ENCODE data around the gene POLA1. TPM values are rescaled to one million over a fixed set of nuclear protein-coding genes. Genes with fewer than 3 reads are reported as not detected.
"Not testable (repeated sequence)": the region's sequence is repeated elsewhere in the genome, so short reads cannot be mapped to it uniquely, and the experiment has no call there.

POLA1 gene
- 1 to 10 TPM; 7.7 to 8.7 TPM for total RNA-seq
- 21.7 to 22.9 reads per million in 2 donors for total RNA-seq

DNA sequence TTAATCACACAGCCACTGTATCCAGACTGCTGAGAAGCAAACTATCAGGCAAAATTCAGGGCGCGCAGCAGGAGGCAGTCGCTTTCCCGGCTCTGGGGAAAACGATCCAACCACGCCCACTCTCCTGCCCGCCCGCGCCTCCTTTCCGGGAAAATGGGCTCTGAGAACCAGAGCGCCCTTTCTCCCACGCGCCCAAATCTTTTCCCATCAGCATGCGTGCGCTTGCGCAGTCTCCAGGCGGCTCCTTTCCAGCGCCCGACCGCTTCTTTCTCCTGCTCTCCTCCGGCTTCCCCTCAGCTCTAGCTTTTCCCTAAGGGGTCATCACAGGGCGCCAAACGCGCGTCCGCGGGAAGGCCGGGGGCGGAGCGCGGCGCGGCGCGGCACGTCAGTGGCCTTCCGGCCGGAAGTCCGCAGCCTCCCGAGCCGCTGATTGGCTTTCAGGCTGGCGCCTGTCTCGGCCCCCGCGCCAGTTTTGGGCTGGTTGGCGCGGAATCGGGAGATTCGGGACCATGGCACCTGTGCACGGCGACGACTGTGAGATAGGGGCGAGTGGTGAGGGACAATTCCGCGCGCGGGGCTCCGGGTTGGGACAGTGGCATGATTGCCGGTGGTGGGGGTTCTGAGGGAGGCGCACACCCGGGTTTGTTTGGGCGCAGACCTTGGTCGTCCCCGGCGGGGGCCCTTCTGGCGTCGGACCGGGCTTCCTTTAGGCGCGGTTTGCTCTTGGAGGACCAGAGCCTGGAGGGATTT lies at the start of gene POLA1:
POLA1 (plus strand) TSS at position 466 of the 750 bp plus-strand sequence; CDS start at position 510, 44 bp downstream.
- peak; percentile 93 for ATAC-seq
- Mint-ChIP-seq H3K27ac (peak within 1 kb of the TSS; percentile 88), H3K36me3 (ENCODE audit: low read depth) (no peaks in the 10 kb centered on the region), H3K4me3 (peak within 1 kb of the TSS; percentile 91), H3K4me1 (peaks cover 6% of the 10 kb centered on the region), H3K27me3 (no peaks in the 10 kb centered on the region)
- H3K9me3 ChIP-seq (ENCODE audit: control insufficient read depth, low read length, poor library complexity, severe bottlenecking): no peaks in the 10 kb centered on the region
- peak; percentile 37 to 56 (median 51) for DNase-seq

- DNase-seq: no peak
These were observed 47.7 kb upstream of the POLA1 start for GRCh38 chrX:24646006-24646405.

GRCh38 chrX:24646745-24647182 lies 47.0 kb upstream of the POLA1 start:
- DNase-seq: no peak

More at GRCh38 chrX:24646006-24646405, 47.7 kb upstream of the POLA1 start:
- Mint-ChIP-seq H3K27me3 (peaks cover 15% of the 10 kb centered on the region), H3K36me3 (ENCODE audit: low read depth) (no peaks in the 10 kb centered on the region), H3K4me1 (peaks cover 13% of the 10 kb centered on the region), H3K4me3 (no peak overlapping the region), H3K27ac (no peak overlapping the region)
- no peak for ATAC-seq
- no peaks in the 10 kb centered on the region for H3K9me3 ChIP-seq (ENCODE audit: control insufficient read depth, low read length, poor library complexity, severe bottlenecking)

GRCh38 chrX:24647257-24648058 lies 46.3 kb upstream of the POLA1 start, which contains the start of gene PCYT1B:
Gene PCYT1B (minus strand): TSS chrX:24647347. CDS start chrX:24647105, 242 bp downstream.
- Mint-ChIP-seq H3K36me3 (ENCODE audit: low read depth) (no peaks in the 10 kb centered on the region), H3K4me3 (peak within 1 kb of the TSS; percentile 87), H3K27me3 (peaks cover 13% of the 10 kb centered on the region), H3K27ac (peak within 1 kb of the TSS; percentile 39), H3K4me1 (peaks cover 13% of the 10 kb centered on the region)
- ATAC-seq: peak; percentile 99
- DNase-seq: peak; percentile 16 to 30 (median 23)
- H3K9me3 ChIP-seq (ENCODE audit: control insufficient read depth, low read length, poor library complexity, severe bottlenecking): no peaks in the 10 kb centered on the region

More at GRCh38 chrX:24646745-24647182, 47.0 kb upstream of the POLA1 start:
- peak; percentile 45 for ATAC-seq
- Mint-ChIP-seq H3K27me3 (peaks cover 13% of the 10 kb centered on the region), H3K4me1 (peaks cover 13% of the 10 kb centered on the region), H3K4me3 (peak overlapping the region; percentile 87), H3K27ac (peak overlapping the region; percentile 39), H3K36me3 (ENCODE audit: low read depth) (no peaks in the 10 kb centered on the region)
- H3K9me3 ChIP-seq (ENCODE audit: control insufficient read depth, low read length, poor library complexity, severe bottlenecking): no peaks in the 10 kb centered on the region

DNA sequence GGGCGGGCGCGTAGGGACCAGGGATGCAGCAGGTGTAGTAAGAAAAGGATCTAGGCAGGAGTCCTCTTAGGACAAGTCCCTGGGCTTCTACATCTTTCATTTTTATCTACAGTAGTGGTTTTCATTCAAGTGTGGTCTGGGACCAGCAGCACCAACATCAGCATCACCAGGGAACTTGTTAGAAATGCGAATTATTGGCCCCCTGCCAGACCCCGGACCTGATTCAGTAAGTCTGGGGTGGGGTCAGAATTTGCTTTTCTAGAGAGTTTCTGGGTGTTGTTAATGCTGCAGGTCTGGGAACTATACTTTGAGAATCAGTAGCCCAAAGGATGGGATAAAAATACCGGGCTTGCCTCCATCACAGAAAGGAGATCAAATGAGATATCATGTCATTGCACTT lies 45.2 kb upstream of the POLA1 start:
- Mint-ChIP-seq H3K27me3 (peaks cover 13% of the 10 kb centered on the region), H3K36me3 (ENCODE audit: low read depth) (no peaks in the 10 kb centered on the region), H3K4me3 (no peak overlapping the region), H3K27ac (peak overlapping the region; percentile 2), H3K4me1 (peaks cover 13% of the 10 kb centered on the region)
- ATAC-seq: no peak
- no peaks in the 10 kb centered on the region for H3K9me3 ChIP-seq (ENCODE audit: control insufficient read depth, low read length, poor library complexity, severe bottlenecking)
- no peak for DNase-seq

DNA sequence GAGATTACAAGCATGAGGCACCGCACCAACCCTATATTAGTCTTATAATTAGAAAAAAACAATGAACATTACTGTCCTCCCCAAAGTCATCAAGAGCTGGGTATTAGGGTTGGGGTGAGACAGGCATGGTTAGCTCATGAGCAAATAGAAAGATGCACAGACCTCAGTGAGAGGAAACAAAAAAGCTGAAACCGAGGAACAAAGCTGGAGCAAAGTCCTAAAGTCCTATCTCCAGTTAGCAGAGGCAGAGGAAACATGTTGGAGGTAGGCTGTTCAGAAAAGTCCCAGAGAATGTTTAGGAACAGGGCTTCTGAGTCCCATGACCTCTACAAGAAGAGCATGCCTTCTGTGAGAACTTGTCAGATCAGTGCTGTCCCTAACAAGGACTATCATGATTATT lies 41.9 kb upstream of the POLA1 start:
- H3K4me1 Mint-ChIP-seq: peaks cover 12% of the 10 kb centered on the region
- DNase-seq (no peak), ATAC-seq (no peak)
- H3K27ac Mint-ChIP-seq: no peak overlapping the region
- peaks cover 13% of the 10 kb centered on the region for H3K27me3 Mint-ChIP-seq
- no peak overlapping the region for H3K4me3 Mint-ChIP-seq
- H3K36me3 Mint-ChIP-seq (ENCODE audit: low read depth): no peaks in the 10 kb centered on the region
- no peaks in the 10 kb centered on the region for H3K9me3 ChIP-seq (ENCODE audit: control insufficient read depth, low read length, poor library complexity, severe bottlenecking)

DNA sequence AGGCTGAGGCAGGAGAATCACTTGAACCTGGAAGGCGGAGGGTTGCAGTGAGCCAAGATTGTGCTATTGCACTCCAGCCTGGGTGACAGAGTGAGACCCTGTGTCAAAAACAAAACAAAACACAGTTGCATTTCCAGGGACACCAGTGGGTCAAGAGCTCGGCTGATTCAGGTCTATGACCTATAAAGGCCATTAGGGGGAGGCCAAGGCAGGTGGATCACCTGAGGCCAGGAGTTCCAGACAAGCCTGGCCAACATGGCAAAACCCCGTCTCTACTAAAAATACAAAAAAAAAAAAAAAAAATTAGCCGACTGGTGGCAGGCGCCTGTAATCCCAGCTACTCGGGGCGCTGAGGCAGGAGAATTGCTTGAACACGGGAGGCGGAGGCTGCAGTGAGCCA lies 38.0 kb upstream of the POLA1 start:
- H3K27me3 Mint-ChIP-seq; H3K4me1 Mint-ChIP-seq; H3K27ac Mint-ChIP-seq; DNase-seq; H3K4me3 Mint-ChIP-seq; H3K36me3 Mint-ChIP-seq (ENCODE audit: low read depth); H3K9me3 ChIP-seq (ENCODE audit: control insufficient read depth, low read length, poor library complexity, severe bottlenecking); ATAC-seq: not testable (repeated sequence)

DNA sequence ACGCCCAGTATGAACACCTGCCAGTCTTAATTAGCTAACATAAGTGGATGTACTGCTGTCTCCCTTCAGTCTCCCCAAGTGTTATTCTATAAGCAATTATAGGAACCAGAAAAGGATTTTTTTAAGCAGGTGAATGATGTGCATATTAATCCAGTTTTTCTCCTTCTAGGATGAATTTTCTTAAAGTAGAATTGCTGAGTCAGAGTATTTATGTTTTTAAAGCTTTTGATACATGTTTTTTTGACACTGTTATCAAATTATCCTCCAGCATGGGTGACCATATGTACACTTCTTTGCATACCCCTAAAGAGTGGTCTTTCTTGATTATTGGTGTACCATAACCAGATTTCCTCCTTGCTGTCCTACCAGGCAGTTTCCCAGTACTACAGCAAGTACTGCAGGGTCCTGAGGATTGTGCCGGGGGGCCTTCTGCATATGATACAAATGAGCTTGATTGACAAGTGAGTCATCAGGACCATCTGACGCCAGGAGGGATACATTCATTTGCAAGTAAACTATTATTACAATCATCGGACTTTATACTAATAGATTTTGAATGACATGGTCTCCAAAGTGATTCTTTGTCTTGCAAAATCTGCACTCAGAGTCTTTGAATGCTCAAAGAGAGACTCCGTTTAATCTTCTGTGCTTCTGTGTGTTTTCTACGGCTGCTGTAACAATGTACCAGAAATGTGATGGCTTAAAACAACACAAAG lies 35.9 kb upstream of the POLA1 start:
- DNase-seq (no peak), ATAC-seq (no peak)
- H3K4me3 Mint-ChIP-seq: no peak overlapping the region
- no peaks in the 10 kb centered on the region for H3K9me3 ChIP-seq (ENCODE audit: control insufficient read depth, low read length, poor library complexity, severe bottlenecking)
- no peaks in the 10 kb centered on the region for H3K27me3 Mint-ChIP-seq
- H3K36me3 Mint-ChIP-seq (ENCODE audit: low read depth): no peaks in the 10 kb centered on the region
- no peaks in the 10 kb centered on the region for H3K4me1 Mint-ChIP-seq
- H3K27ac Mint-ChIP-seq: no peak overlapping the region

DNA sequence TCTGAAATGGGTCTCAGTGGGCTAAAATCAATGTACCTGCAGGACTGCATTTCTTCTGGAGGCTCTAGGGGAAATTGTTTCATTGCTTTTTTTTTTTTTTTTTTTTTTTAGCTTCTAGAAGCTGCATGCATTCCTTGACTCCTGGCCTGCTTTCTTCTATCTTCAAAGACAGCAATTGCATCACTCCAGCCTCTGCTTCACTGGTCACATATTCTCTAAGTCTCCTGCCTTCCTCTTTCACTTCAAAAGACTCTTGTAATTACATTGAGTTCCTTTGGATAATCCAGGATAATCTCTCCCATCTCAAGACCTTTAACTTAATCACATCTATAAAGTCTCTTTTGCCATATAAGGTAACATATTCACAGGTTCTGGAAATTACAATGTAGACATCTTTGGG lies 35.3 kb upstream of the POLA1 start:
- ATAC-seq (no peak), DNase-seq (no peak)
- no peak overlapping the region for H3K27ac Mint-ChIP-seq
- no peaks in the 10 kb centered on the region for H3K9me3 ChIP-seq (ENCODE audit: control insufficient read depth, low read length, poor library complexity, severe bottlenecking)
- H3K27me3 Mint-ChIP-seq: no peaks in the 10 kb centered on the region
- no peaks in the 10 kb centered on the region for H3K4me1 Mint-ChIP-seq
- H3K4me3 Mint-ChIP-seq: no peak overlapping the region
- H3K36me3 Mint-ChIP-seq (ENCODE audit: low read depth): no peaks in the 10 kb centered on the region

DNA sequence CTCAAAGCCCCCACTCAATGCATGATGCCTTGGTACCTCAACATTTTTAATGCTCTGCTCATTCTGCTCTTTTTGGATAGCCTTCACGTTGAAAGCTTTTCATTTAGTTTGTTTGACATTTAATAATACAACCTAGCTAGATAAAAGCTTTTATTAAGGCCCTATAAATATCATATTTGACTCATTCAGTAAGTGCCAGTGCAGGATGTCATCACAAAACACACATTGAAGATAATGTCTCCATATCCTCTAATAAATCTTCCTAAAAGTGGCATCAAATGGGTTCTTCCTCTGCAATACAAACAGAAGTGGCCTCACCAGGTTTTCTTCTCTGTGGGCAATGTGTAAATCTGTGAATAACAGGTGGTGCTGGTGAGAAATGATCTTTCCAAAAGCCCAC lies 34.6 kb upstream of the POLA1 start:
- H3K4me3 Mint-ChIP-seq: no peak overlapping the region
- no peaks in the 10 kb centered on the region for H3K27me3 Mint-ChIP-seq
- no peak for ATAC-seq
- H3K27ac Mint-ChIP-seq: no peak overlapping the region
- no peaks in the 10 kb centered on the region for H3K9me3 ChIP-seq (ENCODE audit: control insufficient read depth, low read length, poor library complexity, severe bottlenecking)
- no peaks in the 10 kb centered on the region for H3K4me1 Mint-ChIP-seq
- no peak for DNase-seq
- no peaks in the 10 kb centered on the region for H3K36me3 Mint-ChIP-seq (ENCODE audit: low read depth)

DNA sequence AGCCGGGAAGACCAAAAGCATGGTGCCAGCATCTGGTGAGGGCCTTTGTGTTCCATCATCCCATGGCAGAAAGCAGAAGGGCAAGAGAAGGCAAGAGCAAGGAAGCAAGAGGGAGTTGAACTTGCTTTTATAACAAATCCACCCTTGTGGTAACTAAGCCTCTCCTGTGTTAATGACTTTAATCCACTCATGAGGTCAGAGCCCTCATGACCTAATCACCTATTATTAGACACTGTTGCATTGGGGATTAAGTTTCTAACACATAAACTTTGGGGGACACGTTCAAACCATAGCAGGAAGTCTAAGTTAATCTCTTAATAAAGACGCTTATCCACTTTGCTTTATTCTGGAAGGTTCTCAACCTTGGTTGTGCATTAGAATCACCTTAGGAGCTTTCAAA lies 34.1 kb upstream of the POLA1 start:
- no peaks in the 10 kb centered on the region for H3K9me3 ChIP-seq (ENCODE audit: control insufficient read depth, low read length, poor library complexity, severe bottlenecking)
- no peak for DNase-seq
- no peak for ATAC-seq
- H3K36me3 Mint-ChIP-seq (ENCODE audit: low read depth): no peaks in the 10 kb centered on the region
- H3K4me1 Mint-ChIP-seq: no peaks in the 10 kb centered on the region
- H3K4me3 Mint-ChIP-seq: no peak overlapping the region
- no peaks in the 10 kb centered on the region for H3K27me3 Mint-ChIP-seq
- H3K27ac Mint-ChIP-seq: no peak overlapping the region

DNA sequence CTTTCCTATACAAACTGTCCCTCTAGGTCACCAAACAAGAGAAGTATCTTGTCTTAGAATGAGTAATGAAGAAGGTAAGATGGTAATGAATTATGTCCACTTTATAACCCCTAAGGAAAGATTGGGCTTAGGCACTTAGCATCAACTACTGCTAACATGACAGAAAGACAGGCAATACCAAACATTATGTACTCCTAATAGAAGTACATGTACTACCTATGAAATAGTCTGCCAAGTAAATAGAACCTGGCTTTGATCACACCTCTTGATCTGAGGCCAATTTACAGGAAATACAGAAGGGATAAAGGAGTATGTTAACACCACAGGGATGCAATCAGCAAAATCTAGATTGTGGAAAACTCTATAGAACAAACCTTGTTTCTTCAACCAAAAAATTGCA lies 32.4 kb upstream of the POLA1 start:
- H3K4me1 Mint-ChIP-seq: no peaks in the 10 kb centered on the region
- DNase-seq: no peak
- H3K27ac Mint-ChIP-seq: no peak overlapping the region
- no peaks in the 10 kb centered on the region for H3K9me3 ChIP-seq (ENCODE audit: control insufficient read depth, low read length, poor library complexity, severe bottlenecking)
- no peak for ATAC-seq
- no peaks in the 10 kb centered on the region for H3K27me3 Mint-ChIP-seq
- no peak overlapping the region for H3K4me3 Mint-ChIP-seq
- no peaks in the 10 kb centered on the region for H3K36me3 Mint-ChIP-seq (ENCODE audit: low read depth)

DNA sequence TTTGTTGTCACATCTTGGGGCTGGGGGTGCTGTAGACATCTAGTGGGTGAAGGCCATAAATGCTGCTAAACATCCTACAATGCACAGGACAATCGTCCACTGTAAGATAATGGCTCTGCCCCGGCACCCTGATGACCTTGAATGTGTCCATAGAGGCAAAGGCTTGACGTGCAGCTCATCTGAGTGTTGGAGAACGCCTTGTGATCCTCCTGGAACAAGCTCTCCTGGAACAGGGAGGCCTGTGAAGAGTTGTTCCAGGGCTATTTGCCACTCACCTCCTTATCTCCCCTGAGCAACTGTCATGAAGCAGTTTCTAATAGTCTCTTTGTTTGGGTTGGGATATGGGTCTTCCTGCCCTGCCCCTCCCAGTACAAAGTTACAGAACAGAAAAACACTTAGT lies 31.4 kb upstream of the POLA1 start:
- H3K4me3 Mint-ChIP-seq: no peak overlapping the region
- no peaks in the 10 kb centered on the region for H3K4me1 Mint-ChIP-seq
- H3K9me3 ChIP-seq (ENCODE audit: control insufficient read depth, low read length, poor library complexity, severe bottlenecking): no peaks in the 10 kb centered on the region
- H3K27ac Mint-ChIP-seq: no peak overlapping the region
- ATAC-seq: no peak
- no peak for DNase-seq
- H3K36me3 Mint-ChIP-seq (ENCODE audit: low read depth): no peaks in the 10 kb centered on the region
- H3K27me3 Mint-ChIP-seq: peaks cover 6% of the 10 kb centered on the region
